ENCODE data around the gene ARMCX4.

ARMCX4 gene

GRCh38 chrX:101507986-101508385 lies 22.7 kb downstream of the ARMCX4 start:
- Histone ChIP-seq H3K4me3 (ENCODE audit: low read depth in 1 of 2, low read length in 1 of 2) (no peak overlapping the region), H3K4me1 (ENCODE audit: control insufficient read depth in 1 of 2, insufficient read depth in 1 of 2, low read depth in 1 of 2, low read length in 1 of 2) (no peaks in the 10 kb centered on the region), H3K27ac (no peak overlapping the region), H3K27me3 (no peaks in the 10 kb centered on the region), H3K9me3 (no peaks in the 10 kb centered on the region), H3K36me3 (no peaks in the 10 kb centered on the region)
- TF ChIP-seq CTCF (IDR thresholded peaks at IDR 0.05) = no peak

GRCh38 chrX:101530944-101531343 lies 45.7 kb downstream of the ARMCX4 start:
- H3K4me1 ChIP-seq (ENCODE audit: control insufficient read depth in 1 of 2, insufficient read depth in 1 of 2, low read depth in 1 of 2, low read length in 1 of 2) = no peaks in the 10 kb centered on the region
- H3K4me3 ChIP-seq (ENCODE audit: low read depth in 1 of 2, low read length in 1 of 2) = no peak overlapping the region
- H3K36me3 ChIP-seq = no peaks in the 10 kb centered on the region
- H3K27me3 ChIP-seq = no peaks in the 10 kb centered on the region
- no peaks in the 10 kb centered on the region for H3K9me3 ChIP-seq
- H3K27ac ChIP-seq = no peak overlapping the region
- TF ChIP-seq CTCF (IDR thresholded peaks at IDR 0.05) = no peak
